NCI-H524 (cell line): ENCODE measurements around the gene KRTAP1-3.
"Not testable (repeated sequence)": the region's sequence is repeated elsewhere in the genome, so short reads cannot be mapped to it uniquely, and the experiment has no call there.

Source experiments
- DNase-seq, 2 experiments: peaks; one replicate each; lab custom pipeline; 2025; lab: John Stamatoyannopoulos, UW

KRTAP1-3 gene, protein sequence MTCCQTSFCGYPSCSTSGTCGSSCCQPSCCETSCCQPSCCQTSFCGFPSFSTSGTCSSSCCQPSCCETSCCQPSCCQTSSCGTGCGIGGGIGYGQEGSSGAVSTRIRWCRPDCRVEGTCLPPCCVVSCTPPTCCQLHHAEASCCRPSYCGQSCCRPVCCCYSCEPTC

DNA sequence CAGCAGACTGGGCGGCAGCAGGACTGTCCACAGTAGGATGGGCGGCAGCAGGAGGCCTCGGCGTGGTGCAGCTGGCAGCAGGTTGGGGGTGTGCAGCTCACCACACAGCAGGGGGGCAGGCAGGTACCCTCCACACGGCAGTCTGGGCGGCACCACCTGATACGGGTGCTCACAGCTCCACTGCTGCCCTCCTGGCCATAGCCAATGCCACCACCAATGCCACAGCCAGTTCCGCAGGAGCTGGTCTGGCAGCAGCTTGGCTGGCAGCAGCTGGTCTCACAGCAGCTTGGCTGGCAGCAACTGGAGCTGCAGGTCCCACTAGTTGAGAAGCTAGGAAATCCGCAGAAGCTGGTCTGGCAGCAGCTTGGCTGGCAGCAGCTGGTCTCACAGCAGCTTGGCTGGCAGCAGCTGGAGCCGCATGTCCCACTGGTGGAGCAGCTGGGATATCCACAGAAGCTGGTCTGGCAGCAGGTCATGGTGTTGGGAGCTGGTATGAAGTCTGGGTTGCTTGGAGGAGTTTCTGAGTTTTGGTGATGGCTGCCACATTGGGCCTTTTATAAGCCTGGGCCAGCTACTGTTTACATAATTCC lies at the start of gene KRTAP1-3:
TSS of gene KRTAP1-3 (minus strand) at position 529 of the 590 bp plus-strand sequence. CDS start at position 476, 53 bp downstream.
- not testable (repeated sequence) for DNase-seq

DNA sequence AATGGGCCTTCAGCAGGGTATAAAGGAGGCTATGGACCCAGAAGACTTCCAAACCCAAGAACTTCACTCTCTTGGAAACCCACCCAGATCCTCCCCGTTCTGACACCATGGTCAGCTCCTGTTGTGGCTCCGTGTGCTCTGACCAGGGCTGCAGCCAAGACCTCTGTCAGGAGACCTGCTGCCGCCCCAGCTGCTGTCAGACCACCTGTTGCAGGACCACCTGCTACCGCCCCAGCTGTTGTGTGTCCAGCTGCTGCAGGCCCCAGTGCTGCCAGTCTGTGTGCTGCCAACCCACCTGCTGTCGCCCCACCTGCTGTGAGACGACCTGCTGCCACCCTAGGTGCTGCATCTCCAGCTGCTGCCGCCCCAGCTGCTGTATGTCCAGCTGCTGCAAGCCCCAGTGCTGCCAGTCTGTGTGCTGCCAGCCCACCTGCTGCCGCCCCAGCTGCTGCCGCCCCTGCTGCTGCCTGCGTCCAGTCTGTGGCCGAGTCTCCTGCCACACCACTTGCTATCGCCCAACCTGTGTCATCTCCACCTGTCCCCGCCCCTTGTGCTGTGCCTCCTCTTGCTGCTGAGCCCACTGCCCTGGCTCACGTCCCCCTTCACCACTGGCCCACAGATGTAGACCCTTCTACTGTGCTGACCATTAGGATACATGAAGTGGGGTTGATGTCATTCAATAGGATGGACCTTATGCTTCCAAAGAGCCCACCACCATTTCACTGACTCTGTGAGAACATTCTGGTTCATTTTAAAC lies 49.6 kb upstream of the KRTAP1-3 start, which contains the start of gene KRTAP4-7:
TSS of gene KRTAP4-7 (plus strand) at position 51 of the 757 bp plus-strand sequence. CDS start at position 108, 57 bp downstream.
- DNase-seq, result not testable (repeated sequence)

DNA sequence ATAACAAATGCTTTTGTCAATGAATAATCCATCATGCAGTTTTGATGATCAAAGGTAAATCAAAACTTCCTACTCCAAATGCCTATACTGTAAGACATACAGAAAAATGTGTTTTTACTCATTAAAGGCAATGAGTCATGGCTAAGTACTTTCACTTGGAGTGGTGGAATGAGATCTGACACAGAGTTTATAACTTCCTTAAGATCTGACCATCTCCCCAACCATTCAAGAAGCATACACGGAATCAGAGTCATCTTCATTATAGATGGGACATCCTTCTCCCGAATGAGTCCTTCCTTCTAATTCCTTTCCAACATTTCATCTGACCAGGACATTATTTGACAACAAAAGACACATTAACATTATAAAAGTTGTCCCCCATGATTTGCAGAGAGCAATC lies 48.8 kb upstream of the KRTAP1-3 start:
- not testable (repeated sequence) for DNase-seq

DNA sequence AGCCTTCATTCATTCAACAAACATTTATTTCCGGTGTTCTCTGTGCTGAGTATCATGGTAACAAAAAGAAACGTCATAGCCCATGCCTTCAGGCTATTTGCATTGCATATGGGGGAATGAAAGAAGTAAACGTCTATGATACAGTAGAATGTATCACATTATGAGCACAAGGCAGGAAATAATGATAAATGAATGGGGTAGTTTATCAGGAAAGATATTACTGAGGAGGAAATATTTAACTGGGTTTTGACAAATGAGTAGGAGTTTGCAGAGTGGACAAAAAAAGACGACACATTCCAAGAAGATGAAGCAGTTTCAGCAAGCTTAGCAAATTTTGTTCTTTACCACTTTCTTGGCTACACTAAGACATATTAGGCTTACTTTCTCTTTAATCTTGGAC lies 48.0 kb upstream of the KRTAP1-3 start:
- DNase-seq, result no peak

DNA sequence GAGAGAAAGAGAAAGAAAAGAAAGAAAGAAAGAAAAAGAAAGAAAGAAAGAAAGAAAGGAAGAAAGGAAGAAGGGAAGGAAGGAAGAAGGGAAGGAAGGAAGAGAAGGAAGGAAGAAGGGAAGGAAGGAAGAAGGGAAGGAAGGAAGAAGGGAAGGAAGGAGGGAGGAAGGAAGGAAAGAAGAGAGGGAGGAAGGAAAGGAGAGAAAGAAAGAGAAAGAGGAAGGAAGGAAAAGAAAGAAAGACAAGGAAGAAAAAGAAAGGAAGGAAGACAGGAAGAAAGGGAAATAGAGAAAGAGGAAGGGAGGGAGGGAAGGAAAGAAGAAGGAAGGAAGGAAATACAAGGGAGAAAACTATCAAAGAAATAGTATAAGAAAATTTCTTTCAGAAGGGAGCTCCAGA lies 42.1 kb upstream of the KRTAP1-3 start:
- DNase-seq, result no peak

DNA sequence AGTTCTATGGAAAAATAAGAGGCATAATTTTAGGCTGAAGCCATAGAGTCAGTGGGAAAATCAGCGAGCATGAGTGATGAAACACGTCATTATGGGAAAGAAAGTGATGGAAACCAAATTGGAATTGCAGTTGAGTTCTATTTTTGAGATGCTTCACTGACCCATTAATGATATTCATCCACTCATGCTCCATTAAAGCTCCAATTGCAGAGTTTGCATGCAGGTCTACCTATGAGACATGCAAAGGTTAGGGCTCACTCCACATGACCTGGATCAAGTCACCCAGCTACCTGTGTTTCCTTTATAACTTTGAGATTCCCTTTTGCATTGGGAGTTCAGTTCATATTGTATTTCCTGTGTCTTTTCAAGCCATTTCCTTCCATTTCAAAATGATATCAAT lies 39.0 kb upstream of the KRTAP1-3 start:
- DNase-seq, result no peak

DNA sequence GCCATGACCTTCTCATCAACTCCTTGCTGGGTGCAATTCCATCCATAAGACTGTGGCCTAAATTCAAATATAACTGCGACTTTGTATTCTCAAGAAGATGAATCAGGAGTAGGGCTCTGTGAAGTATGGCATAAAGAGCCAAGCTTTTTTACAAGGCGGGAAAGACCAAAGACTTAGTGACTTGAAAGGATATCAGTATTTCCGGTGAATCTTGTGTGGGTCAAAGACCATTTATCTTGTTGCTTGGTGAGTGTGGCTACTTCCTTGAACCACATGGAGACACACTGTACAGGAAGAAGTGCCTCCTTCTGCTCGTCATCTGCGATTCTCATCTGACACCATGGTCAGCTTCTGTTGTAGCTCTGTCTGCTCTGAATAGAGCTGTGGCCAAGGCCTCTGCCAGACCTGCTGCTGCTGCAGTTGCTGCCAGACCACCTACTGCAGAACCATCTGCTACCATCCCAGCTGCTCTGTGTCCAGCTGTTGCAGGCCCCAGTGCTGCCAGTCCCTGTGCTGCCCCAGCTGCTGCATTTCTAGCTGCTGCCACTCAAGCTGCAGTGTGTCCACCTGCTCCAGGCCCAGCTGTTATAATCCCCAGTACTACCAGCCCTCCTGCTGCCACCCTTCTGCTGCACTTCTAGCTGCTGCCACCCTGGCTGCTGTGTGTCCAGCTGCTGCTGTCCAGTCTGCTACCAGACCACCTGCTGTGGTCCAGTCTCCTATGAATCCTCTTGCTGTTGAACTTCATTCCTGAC lies 37.1 kb upstream of the KRTAP1-3 start:
- DNase-seq, result peak in 1 of 2 experiments; percentile 6

DNA sequence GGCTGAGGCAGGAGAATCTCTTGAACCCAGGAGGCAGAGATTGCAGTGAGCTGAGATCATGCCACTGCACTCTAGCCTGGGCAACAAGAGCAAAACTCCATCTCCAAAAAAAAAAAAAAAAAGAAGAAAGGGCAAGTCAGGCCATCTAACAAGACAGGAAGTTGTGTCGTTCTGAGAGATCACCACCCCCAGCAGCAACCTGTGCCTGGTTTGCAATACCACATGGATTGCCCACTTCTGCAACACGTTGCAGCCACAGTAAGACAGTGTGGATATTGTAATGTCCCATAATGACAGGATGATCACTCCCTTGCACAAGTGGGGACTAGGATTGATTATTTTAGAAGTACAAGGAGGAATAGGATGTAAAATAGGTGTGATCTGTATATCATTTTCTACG lies 34.4 kb upstream of the KRTAP1-3 start:
- no peak for DNase-seq

DNA sequence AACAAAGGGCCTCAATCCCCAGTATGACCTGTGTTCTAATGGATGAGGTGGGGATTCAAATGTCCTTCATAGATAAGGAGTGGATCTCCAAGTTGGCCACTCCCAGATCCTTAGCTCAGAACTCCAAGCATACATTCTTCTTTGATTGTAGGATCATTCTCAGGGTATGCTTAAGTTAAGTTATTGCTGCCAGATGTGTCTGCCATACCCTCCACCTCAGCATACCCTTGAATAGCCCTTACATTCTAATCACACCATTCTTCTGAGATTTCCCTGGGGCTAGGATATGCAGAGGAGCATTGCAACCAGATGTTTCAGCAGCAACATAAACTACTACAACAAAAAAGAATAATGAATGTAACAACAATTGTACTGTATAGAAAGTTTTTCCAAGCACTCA lies 32.6 kb upstream of the KRTAP1-3 start:
- no peak for DNase-seq

DNA sequence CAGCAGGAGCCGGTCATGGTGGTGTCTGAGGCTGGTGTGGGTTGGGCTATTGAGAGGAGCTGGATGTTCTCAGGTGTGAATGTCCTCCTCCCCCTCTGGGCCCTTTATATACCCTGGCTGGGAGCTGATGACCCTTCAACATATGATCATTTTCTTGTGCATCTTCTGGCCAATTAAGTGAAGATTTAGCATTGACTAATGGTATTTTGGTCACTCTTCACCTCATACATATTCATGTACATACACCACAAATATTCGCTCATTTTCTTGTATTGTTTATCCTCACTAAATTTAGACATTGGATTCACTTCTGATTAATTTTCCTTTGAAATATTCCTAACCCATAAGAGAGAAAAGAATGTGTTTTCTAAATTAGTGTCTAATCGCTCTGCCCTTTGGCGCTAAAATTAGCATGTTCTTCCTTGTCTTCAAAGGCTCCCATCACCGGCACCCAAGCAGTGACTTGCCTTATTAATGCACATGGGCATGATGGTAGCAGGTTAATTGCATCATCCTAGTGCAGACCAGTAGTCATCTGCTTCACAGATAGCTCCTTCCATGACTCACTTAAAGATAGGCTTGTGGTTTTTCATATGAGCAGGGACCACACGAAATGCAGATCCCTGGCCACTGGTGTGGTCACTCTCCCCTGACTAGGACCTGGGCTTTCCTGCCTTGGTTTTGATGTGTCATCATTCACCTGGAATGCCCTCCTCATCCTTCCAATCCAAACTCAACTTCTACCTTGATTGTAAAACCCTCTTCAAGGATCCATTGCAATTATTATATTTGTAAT lies 31.4 kb upstream of the KRTAP1-3 start, which contains the start of gene KRTAP2-4:
TSS of gene KRTAP2-4 (minus strand) at position 51 of the 796 bp plus-strand sequence. CDS start at position 17, 34 bp downstream.
- no peak for DNase-seq

DNA sequence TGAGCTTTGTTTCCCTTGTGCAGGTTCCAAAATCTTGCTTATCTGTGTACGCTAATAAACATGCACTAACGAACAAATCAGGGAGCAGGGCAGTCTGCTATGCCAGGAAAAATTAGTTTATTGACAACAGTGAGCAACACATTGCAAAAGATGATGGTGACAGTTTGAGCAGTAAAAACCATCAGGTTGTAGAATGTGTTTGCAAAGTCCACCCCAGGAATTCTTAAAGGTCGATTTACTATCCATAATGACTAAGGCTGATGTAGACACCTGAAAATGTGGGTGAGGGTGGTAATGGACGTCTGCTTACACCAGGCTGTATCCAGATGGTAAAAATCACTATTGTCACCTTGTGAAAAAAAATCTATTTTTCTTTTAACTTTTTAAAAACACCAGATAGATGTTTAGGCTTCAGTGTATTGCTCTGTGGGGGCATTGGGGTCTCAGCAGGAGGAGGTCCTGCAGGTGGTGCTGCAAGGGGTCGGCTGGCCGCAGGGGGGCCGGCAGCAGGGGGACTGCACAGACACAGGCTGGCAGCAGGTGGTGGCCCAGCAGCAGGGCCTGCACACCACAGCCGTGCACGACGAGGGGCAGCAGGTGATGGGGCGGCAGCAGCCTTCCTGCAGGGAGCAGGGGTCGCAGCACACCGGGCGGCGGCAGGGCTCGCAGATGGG lies 30.5 kb upstream of the KRTAP1-3 start:
- DNase-seq, result not testable (repeated sequence)

DNA sequence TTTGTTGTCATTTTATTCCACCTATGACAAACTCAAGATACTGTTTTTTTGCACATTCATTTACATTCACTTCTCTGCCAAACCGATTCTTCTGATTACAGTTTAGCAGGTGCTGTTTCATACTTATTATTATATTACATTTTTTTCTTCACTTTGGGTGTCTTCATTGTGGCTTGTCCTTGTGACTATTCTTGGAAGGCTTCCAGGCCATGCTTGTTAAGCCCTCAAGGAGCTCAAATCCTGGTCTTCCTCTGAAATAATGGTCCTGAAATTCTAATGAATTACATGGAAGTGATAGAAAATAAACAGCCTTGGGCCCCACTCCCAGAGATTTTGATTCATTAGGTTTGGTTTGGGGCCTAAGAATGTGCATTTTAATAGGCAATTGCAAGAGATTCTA lies 29.6 kb upstream of the KRTAP1-3 start:
- DNase-seq, result no peak

DNA sequence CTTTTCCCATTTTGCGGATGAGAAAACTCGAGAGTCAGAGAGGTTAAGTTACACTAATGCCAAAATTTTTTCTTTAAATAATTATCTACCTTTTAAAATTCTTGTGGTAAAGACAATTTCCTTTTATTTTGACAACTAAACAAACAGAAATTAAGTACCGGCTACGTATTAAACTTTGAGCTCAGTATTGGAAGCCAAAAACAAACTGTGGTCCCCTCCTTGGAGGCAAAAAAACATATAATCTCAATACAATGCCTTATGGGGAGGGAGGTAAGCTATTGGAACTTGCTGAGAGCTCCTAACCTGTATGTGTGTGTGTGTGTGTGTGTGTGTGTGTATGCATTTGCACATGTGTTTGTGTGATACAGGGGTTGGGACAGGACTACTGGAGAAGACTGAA lies 28.8 kb upstream of the KRTAP1-3 start:
- no peak for DNase-seq

DNA sequence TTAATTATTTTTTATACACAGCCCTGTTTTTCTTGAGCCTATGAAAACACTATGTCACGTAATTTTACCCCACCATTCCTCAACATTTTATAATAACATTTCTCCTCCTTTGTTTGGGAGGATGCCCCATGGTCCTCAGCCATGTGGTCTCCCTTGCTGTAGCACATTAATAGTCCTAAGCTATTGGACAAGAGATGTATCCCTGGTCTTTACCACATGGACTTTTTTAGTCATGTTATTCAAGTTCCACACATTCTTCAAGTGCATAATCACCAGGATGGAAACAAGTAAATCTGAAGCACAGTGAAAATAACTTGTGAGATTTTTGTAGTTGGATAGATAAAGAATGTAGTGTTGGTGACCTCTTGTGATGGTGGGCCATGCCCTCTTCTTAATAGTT lies 27.3 kb upstream of the KRTAP1-3 start:
- DNase-seq, result no peak

DNA sequence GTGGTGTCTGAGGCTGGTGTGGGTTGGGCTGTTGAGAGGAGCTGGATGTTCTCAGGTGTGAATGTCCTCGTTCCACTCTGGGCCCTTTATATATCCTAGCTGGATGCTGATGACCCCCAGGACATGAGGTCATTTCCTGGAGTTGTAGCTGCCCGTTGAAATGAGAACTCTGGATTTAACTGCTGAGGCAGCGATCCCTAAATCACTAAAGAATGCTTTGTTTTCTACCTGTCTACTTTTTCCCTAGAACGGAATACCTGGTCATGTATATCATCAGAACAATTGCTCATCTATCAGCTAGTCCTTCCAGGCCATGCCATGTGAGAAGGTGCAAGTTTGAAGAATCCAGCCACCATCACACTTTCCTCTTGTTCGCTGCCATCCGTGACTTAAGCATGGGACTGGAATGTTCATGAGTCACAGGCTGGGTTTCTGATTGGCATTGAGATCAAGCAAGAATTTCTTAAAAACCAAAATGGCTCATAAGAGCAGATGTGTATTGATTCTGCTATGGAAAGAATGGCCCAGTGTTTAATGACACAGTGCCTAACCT lies 25.5 kb upstream of the KRTAP1-3 start, which contains the start of gene KRTAP2-3:
TSS of gene KRTAP2-3 (minus strand) at position 63 of the 553 bp plus-strand sequence. CDS start 64 bp downstream, outside the sequence.
- no peak for DNase-seq

DNA sequence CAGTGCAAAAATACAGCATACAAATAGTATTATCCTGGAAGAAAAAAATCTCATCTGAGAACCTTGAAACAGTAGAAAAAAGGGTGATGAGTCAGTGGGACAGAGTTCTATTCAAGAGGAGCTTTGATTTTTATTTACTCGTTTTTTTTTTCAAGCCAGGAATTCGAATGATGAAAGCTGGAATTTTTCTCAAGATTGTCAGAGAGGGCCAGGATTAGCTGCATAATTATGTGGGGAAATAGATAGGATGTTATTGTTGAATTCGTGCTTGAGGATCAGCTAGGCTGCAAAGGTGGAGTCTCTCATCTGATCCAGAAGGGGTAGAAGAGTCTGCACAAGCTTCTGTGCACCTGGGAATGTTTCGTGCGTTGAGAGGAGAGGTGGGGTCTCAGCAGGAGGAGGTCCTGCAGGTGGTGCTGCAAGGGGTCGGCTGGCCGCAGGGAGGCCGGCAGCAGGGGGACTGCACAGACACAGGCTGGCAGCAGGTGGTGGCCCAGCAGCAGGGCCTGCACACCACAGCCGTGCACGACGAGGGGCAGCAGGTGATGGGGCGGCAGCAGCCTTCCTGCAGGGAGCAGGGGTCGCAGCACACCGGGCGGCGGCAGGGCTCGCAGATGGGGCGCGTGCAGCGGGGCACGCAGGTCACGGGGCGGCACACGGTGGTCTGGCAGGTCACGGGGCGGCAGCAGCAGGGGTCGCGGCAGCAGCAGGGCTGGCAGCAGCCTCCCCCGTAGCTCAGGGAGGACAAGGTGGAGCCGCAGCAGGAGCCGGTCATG lies 24.8 kb upstream of the KRTAP1-3 start:
- not testable (repeated sequence) for DNase-seq

DNA sequence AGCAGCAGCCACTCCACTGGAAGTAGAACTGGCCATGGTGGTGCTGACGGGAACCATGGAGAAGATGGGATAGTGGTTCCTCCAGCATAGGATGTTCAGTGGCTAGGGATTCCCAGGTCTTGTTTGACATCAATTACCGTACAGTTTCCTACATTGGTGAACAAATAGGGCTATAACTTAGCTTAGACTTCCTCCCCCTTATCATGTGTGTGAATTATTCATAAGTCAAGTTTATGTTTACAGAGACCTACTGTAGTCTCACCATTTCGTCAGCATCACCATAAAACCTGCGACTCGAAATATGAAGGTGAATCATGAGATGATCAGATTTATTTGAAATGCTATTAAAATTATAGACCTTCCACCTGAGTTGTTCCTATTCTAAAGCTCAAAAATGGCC lies 24.1 kb upstream of the KRTAP1-3 start:
- no peak for DNase-seq

DNA sequence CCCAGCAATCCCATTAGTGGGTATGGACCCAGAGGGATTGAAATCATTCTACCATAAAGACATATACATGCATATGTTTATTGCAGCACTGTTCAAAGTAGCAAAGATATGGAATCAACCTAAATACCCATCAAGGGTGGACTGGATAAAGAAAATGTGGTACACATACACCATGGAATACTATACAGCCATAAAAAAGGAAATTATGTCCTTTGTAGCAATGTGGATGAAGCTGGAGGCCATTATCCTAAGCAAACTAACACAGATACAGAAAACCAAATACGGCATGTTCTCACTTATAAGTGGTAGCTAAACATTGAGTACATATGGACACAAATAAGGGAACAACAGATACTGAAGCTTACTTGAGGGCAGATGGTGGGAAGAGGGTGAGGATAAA lies 22.9 kb upstream of the KRTAP1-3 start:
- DNase-seq, result no peak

DNA sequence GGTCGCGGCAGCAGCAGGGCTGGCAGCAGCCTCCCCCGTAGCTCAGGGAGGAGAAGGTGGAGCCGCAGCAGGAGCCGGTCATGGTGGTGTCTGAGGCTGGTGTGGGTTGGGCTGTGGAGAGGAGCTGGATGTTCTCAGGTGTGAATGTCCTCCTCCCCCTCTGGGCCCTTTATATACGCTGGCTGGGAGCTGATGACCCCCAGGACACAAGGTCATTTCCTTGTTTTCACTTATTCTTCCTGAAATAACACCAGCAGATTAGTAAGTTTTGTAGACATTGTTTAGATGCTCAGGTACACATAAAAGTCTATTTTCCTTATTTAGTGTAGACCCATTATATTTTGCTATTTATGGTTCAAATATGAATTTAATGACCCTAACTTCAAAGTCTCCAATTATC lies 20.5 kb upstream of the KRTAP1-3 start, which contains the start of gene KRTAP2-2:
TSS of gene KRTAP2-2 (minus strand) at position 101 of the 400 bp plus-strand sequence. CDS start at position 82, 19 bp downstream.
- DNase-seq, result not testable (repeated sequence)
